K562 (cell line): Measurements from ENCODE around the gene DNAH3. TPM values are rescaled to one million over a fixed set of nuclear protein-coding genes. Genes with fewer than 3 reads are reported as not detected.
A peak's percentile ranks its signal among the peaks of the same experiment; 100 is the strongest.

Experiments
- HDGF ChIP-seq: fragments of 450-650 bp; IDR thresholded peaks from 2 replicates; pipeline ENCODE4 v1.6.1; 2016
- TOE1 ChIP-seq, 2 experiments: fragments of 450-650 bp in 1 of 2; sonication (generic) in 1 of 2; formaldehyde crosslinking in 1 of 2; IDR thresholded peaks; 2 replicates each; pipeline versions ENCODE4 v1.7.1 to v1.8.0; 2016 to 2022; ENCODE audit warnings: borderline replicate concordance in 2 of 2, mild to moderate bottlenecking in 2 of 2, antibody characterized with exemption in 1 of 2, inconsistent platforms in 1 of 2, low read depth in 1 of 2, missing genetic modification reagents in 1 of 2, moderate library complexity in 1 of 2
- ZSCAN29 ChIP-seq: fragments of 450-650 bp; IDR thresholded peaks from 2 replicates; pipeline ENCODE4 v1.6.1; 2017
- polyA plus RNA-seq, 8 experiments: library from polyadenylated mRNA; depleted of rRNA in 4 of 8; stranded (reverse) in 5 of 8; unstranded in 3 of 8; fragments of >200 nt; fragmentation: Nextera tagmentation in 2 of 8; fragmentation: Illumina TruSeq in 1 of 8; extraction: Ambion mirVana in 2 of 8; extraction: Trizol in 1 of 8; gene quantifications; 2 replicates each; pipeline versions ENCODE4 v1.2.1 to v1.2.3, GENCODE V29; 2011 to 2014; ENCODE audit warnings: inconsistent platforms in 1 of 8, missing spikeins in 1 of 8
- total RNA-seq, 7 experiments: library from RNA; depleted of rRNA in 6 of 7; stranded (reverse); fragments of >200 nt in 6 of 7; fragmentation: Illumina TruSeq in 2 of 7; extraction: Trizol in 2 of 7; gene quantifications; 2 replicates each; pipeline versions ENCODE4 v1.2.1 to v1.2.3, GENCODE V29; 2011 to 2021; ENCODE audit warnings: low replicate concordance in 1 of 7
- TF ChIP-seq, protein P1 (sequence below), 2 experiments: fragments of 450-650 bp; IDR thresholded peaks; 2 replicates each; pipeline ENCODE4 v1.6.1; 2016
- TF ChIP-seq, protein P2 (sequence below), 2 experiments: fragments of 450-650 bp; conservative IDR thresholded peaks; 2 replicates each; pipeline ENCODE4 v1.6.1; 2017; ENCODE audit warnings: mild to moderate bottlenecking in 2 of 2, moderate library complexity in 2 of 2
- TF ChIP-seq, protein P3 (sequence below): sonication (generic); formaldehyde crosslinking; IDR thresholded peaks from 2 replicates; pipeline ENCODE4 v1.8.0; 2022; ENCODE audit warnings: mild to moderate bottlenecking, missing genetic modification reagents

The DNAH3 gene
- total and polyA plus RNA-seq, 9 of the 15 experiments (the other 6 are each of a cell fraction or from before 2014, with no cell fraction given): 0.32 to 0.84 (median 0.44) TPM

DNA sequence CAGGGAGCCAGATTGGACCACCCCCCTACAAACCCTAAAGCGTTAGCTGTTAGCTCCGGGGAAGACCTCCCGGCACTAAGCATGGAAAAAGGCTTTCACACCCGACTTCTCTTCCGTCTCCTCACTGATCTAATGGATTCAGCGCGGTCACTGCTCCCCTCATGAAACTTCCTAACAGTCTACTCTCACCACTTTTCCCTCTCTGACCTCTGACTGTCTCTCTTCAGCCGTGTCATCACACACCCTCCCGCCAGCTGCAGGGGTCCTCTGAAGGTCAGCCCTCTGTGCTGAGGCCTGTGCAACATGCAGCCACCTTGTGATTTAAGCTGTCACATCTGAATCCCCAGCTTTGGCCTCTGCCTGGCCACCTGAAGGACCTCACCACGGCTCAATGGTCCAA, 234.4 kb downstream of the DNAH3 start (continued):
- TF ChIP-seq, protein P1, sequence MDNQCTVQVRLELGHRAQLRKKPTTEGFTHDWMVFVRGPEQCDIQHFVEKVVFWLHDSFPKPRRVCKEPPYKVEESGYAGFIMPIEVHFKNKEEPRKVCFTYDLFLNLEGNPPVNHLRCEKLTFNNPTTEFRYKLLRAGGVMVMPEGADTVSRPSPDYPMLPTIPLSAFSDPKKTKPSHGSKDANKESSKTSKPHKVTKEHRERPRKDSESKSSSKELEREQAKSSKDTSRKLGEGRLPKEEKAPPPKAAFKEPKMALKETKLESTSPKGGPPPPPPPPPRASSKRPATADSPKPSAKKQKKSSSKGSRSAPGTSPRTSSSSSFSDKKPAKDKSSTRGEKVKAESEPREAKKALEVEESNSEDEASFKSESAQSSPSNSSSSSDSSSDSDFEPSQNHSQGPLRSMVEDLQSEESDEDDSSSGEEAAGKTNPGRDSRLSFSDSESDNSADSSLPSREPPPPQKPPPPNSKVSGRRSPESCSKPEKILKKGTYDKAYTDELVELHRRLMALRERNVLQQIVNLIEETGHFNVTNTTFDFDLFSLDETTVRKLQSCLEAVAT (IDR thresholded peaks at IDR 0.05): peak in 1 of 2 experiments; percentile 97; a peak in 2 of 4 replicates
- TF ChIP-seq ZSCAN29 (no peak), TOE1 (IDR thresholded peaks at IDR 0.05; ENCODE audit: borderline replicate concordance) (no peak), TOE1 (CRISPR knock-in tag; IDR thresholded peaks at IDR 0.05; ENCODE audit: borderline replicate concordance, low read depth) (0 out of 2 replicates have a peak, but pooled peaks have one; percentile 41), HDGF (0 out of 2 replicates have a peak, but pooled peaks have one; percentile 49)
- TF ChIP-seq, protein P2, sequence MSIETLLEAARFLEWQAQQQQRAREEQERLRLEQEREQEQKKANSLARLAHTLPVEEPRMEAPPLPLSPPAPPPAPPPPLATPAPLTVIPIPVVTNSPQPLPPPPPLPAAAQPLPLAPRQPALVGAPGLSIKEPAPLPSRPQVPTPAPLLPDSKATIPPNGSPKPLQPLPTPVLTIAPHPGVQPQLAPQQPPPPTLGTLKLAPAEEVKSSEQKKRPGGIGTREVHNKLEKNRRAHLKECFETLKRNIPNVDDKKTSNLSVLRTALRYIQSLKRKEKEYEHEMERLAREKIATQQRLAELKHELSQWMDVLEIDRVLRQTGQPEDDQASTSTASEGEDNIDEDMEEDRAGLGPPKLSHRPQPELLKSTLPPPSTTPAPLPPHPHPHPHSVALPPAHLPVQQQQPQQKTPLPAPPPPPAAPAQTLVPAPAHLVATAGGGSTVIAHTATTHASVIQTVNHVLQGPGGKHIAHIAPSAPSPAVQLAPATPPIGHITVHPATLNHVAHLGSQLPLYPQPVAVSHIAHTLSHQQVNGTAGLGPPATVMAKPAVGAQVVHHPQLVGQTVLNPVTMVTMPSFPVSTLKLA (conservative IDR thresholded peaks at IDR 0.05): 0 out of 4 replicates have a peak, but pooled peaks of 1 of the 2 experiments have one; percentile 24
- TF ChIP-seq, protein P3, sequence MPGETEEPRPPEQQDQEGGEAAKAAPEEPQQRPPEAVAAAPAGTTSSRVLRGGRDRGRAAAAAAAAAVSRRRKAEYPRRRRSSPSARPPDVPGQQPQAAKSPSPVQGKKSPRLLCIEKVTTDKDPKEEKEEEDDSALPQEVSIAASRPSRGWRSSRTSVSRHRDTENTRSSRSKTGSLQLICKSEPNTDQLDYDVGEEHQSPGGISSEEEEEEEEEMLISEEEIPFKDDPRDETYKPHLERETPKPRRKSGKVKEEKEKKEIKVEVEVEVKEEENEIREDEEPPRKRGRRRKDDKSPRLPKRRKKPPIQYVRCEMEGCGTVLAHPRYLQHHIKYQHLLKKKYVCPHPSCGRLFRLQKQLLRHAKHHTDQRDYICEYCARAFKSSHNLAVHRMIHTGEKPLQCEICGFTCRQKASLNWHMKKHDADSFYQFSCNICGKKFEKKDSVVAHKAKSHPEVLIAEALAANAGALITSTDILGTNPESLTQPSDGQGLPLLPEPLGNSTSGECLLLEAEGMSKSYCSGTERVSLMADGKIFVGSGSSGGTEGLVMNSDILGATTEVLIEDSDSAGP (CRISPR knock-in tag): 0 out of 2 replicates have a peak, but pooled peaks have one; percentile 49
